Neural cell (in vitro differentiated cells): ENCODE results near the gene ALDH16A1. TPM values are rescaled to one million over a fixed set of nuclear protein-coding genes. Genes with fewer than 3 reads are reported as not detected.
A peak's percentile ranks its signal among the peaks of the same experiment; 100 is the strongest.

Source experiments
- H2AFZ ChIP-seq: fragments of 200-600, 300-800 bp; sonication (generic), shearing (Covaris generic); 2 replicates; pipeline ENCODE4 v1.6.0; 2014; ENCODE audit warnings: low read depth, mild to moderate bottlenecking, antibody characterized with exemption, low read length, moderate library complexity
- H3F3A ChIP-seq: fragments of 200-600 bp; shearing (Covaris generic); 2 replicates; pipeline ENCODE4 v1.6.1; 2016; ENCODE audit warnings: mild to moderate bottlenecking, moderate library complexity, mixed read lengths, antibody characterized with exemption, low read length; ENCODE audit not compliant: insufficient read depth, poor library complexity, severe bottlenecking
- H3K27ac ChIP-seq: fragments of 200-600, 300-800 bp; sonication (generic), shearing (Covaris generic); 2 replicates; pipeline ENCODE4 v1.5.1; 2014; ENCODE audit warnings: mild to moderate bottlenecking, low read length, moderate library complexity
- H3K27me3 ChIP-seq: fragments of 300-800, 200-600 bp; sonication (generic), shearing (Covaris generic); 2 replicates; pipeline ENCODE4 v1.6.0; 2014; ENCODE audit warnings: mild to moderate bottlenecking, low read depth, low read length, moderate library complexity; ENCODE audit not compliant: insufficient read depth
- H3K36me3 ChIP-seq: fragments of 300-800, 200-600 bp; sonication (generic), shearing (Covaris generic); 2 replicates; pipeline ENCODE4 v1.5.1; 2014; ENCODE audit warnings: mild to moderate bottlenecking, antibody characterized with exemption, low read length, moderate library complexity; ENCODE audit not compliant: insufficient read depth
- H3K4me2 ChIP-seq: fragments of 300-800, 200-600 bp; sonication (generic), shearing (Covaris generic); 2 replicates; pipeline ENCODE4 v1.6.0; 2014; ENCODE audit warnings: mild to moderate bottlenecking, low read length
- H3K4me3 ChIP-seq: fragments of 300-800, 200-600 bp; sonication (generic), shearing (Covaris generic); 2 replicates; pipeline ENCODE4 v1.5.1; 2014; ENCODE audit warnings: mild to moderate bottlenecking, low read length, moderate library complexity
- H3K79me2 ChIP-seq: fragments of 200-600 bp; shearing (Covaris generic); replicated peaks from 2 replicates; pipeline ENCODE4 v1.6.0; 2014; ENCODE audit warnings: mild to moderate bottlenecking, low read length, moderate library complexity; ENCODE audit not compliant: insufficient read depth
- H3K9ac ChIP-seq: fragments of 300-800, 200-600 bp; sonication (generic), shearing (Covaris generic); 2 replicates; pipeline ENCODE4 v1.6.1; 2016; ENCODE audit warnings: mild to moderate bottlenecking, low read length, mixed read lengths
- H3K9me2 ChIP-seq: fragments of 200-600 bp; shearing (Covaris generic); 2 replicates; pipeline ENCODE4 v1.6.1; 2016; ENCODE audit warnings: mild to moderate bottlenecking, low read length, mixed read lengths; ENCODE audit not compliant: insufficient read depth
- H3K9me3 ChIP-seq: fragments of 200-600, 300-800 bp; sonication (generic), shearing (Covaris generic); 2 replicates; pipeline ENCODE4 v1.6.1; 2016; ENCODE audit warnings: mild to moderate bottlenecking, mixed run types, low read length, moderate library complexity, mixed read lengths
- H4K20me1 ChIP-seq: fragments of 200-600 bp; shearing (Covaris generic); 2 replicates; pipeline ENCODE4 v1.6.1; 2016; ENCODE audit warnings: mild to moderate bottlenecking, mixed run types; ENCODE audit not compliant: insufficient read depth
- EP300 ChIP-seq: fragments of 450-650 bp; conservative IDR thresholded peaks from 2 replicates; pipeline ENCODE4 v1.6.1; 2014; ENCODE audit warnings: antibody characterized with exemption, mild to moderate bottlenecking, moderate library complexity; ENCODE audit not compliant: poor library complexity, severe bottlenecking
- EZH2 ChIP-seq: fragments of 200-600, 300-800 bp; shearing (Covaris generic), sonication (generic); IDR thresholded peaks from 2 replicates; pipeline ENCODE4 v1.6.1; 2014; ENCODE audit warnings: antibody characterized with exemption, low read length, borderline replicate concordance, mild to moderate bottlenecking; ENCODE audit not compliant: insufficient read depth, poor library complexity, severe bottlenecking
- POLR2AphosphoS5 ChIP-seq: IDR thresholded peaks from 2 replicates; pipeline ENCODE4 v1.6.1; 2012
- RAD21 ChIP-seq: fragments of 450-650 bp; conservative IDR thresholded peaks from 2 replicates; pipeline ENCODE4 v1.6.1; 2014; ENCODE audit warnings: antibody characterized with exemption, mild to moderate bottlenecking, moderate library complexity
- SMC3 ChIP-seq: fragments of 450-650 bp; conservative IDR thresholded peaks from 2 replicates; pipeline ENCODE4 v1.6.1; 2014; ENCODE audit warnings: antibody characterized with exemption, mild to moderate bottlenecking, moderate library complexity; ENCODE audit not compliant: poor library complexity
- polyA plus RNA-seq: library from polyadenylated mRNA; depleted of rRNA; stranded (reverse); fragments of >200 nt; gene quantifications from 2 replicates; pipeline ENCODE4 v1.2.3, GENCODE V29; 2014
- TF ChIP-seq, protein P1 (sequence below): fragments of 450-650 bp; IDR thresholded peaks from 2 replicates; pipeline ENCODE4 v1.5.1; 2014; ENCODE audit warnings: antibody characterized with exemption, mild to moderate bottlenecking, moderate library complexity; ENCODE audit not compliant: poor library complexity, severe bottlenecking
- TF ChIP-seq, protein P2 (sequence below): IDR thresholded peaks from 2 replicates; pipeline ENCODE4 v1.6.1; 2012; ENCODE audit warnings: borderline replicate concordance

The ALDH16A1 gene
- polyA plus RNA-seq, 1 donor from 2014 or later = 13.5 TPM

DNA sequence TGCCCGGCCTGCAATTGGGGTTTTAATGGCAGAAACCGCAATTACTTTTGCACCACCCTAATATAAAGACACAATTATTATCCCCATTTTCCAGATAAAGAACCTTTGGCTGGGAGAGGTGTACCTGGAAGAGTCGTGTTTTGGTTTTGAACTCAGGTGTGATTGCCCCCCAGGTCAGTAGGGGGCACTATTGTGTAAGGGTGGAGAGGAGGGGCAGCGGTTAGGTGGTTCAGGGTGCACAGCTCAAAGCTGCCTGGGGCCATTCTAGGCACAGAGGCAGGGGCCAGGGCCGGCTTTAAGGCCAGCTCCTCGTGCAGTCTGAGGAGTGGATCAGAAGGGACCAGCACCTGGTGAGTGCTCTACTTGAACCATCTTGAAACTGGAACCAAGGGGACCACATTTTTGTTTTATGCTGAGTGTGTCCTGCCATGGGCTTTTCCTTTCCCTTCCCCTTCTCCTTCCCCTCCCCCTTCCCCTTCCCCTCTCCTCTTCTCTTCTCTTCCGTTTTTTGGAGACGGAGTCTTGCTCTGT, 53.6 kb downstream of the ALDH16A1 start:
- Histone ChIP-seq H3K36me3 (no peaks in the 10 kb centered on the region), H3K9me3 (no peaks in the 10 kb centered on the region), H3K9ac (no peak overlapping the region), H3K27ac (no peak overlapping the region), H3K4me3 (no peak overlapping the region), H3K79me2 (no peaks in the 10 kb centered on the region), H4K20me1 (no peaks in the 10 kb centered on the region), H3K9me2 (no peaks in the 10 kb centered on the region), H2AFZ (no peak overlapping the region), H3K27me3 (no peaks in the 10 kb centered on the region), H3F3A (no peaks in the 10 kb centered on the region), H3K4me2 (no peak overlapping the region)
- TF ChIP-seq, protein P1, sequence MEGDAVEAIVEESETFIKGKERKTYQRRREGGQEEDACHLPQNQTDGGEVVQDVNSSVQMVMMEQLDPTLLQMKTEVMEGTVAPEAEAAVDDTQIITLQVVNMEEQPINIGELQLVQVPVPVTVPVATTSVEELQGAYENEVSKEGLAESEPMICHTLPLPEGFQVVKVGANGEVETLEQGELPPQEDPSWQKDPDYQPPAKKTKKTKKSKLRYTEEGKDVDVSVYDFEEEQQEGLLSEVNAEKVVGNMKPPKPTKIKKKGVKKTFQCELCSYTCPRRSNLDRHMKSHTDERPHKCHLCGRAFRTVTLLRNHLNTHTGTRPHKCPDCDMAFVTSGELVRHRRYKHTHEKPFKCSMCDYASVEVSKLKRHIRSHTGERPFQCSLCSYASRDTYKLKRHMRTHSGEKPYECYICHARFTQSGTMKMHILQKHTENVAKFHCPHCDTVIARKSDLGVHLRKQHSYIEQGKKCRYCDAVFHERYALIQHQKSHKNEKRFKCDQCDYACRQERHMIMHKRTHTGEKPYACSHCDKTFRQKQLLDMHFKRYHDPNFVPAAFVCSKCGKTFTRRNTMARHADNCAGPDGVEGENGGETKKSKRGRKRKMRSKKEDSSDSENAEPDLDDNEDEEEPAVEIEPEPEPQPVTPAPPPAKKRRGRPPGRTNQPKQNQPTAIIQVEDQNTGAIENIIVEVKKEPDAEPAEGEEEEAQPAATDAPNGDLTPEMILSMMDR = peak; percentile 34
- TF ChIP-seq SMC3 = no peak

DNA sequence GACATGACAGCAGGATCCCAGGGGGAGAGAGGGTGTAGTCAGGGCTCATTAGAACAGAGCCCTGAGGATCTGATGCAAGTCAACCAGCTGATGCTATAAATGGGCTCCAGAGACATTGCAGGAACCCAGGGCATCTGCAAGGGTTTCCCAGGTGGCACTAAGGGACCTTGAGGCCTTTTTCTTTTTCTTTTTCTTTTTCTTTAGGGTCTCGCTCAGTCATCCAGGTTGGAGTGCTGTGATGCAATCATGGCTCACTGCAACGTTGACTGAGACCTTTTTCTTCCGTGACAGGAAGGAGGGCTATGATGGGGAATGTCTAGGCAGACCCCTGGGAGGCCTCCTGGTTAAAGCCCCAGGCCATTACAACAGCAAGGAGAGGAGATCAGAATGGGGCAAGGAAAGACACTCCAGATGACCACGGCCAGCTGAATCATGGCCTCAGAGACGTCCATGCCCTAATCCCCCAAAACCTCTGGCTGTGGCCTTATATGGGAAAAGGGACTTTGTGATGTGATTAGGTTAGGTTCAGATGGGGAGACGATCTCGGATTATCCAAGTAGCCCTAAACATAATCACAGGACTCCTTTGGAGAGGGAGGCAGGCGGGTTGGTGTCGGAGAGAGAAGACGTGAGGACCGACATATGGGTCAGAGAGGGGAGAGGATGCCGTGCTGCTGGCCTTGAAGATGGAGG, 54.9 kb downstream of the ALDH16A1 start:
- Histone ChIP-seq H3K27me3 (no peaks in the 10 kb centered on the region), H3K36me3 (no peaks in the 10 kb centered on the region), H2AFZ (no peak overlapping the region), H4K20me1 (no peaks in the 10 kb centered on the region), H3K4me2 (no peak overlapping the region), H3K9ac (no peak overlapping the region), H3K79me2 (no peaks in the 10 kb centered on the region), H3K9me3 (no peaks in the 10 kb centered on the region), H3K9me2 (no peaks in the 10 kb centered on the region), H3K27ac (no peak overlapping the region), H3K4me3 (no peak overlapping the region), H3F3A (no peaks in the 10 kb centered on the region)
- TF ChIP-seq RAD21 (no peak), EP300 (no peak), SMC3 (no peak)
- TF ChIP-seq, protein P1 = no peak

DNA sequence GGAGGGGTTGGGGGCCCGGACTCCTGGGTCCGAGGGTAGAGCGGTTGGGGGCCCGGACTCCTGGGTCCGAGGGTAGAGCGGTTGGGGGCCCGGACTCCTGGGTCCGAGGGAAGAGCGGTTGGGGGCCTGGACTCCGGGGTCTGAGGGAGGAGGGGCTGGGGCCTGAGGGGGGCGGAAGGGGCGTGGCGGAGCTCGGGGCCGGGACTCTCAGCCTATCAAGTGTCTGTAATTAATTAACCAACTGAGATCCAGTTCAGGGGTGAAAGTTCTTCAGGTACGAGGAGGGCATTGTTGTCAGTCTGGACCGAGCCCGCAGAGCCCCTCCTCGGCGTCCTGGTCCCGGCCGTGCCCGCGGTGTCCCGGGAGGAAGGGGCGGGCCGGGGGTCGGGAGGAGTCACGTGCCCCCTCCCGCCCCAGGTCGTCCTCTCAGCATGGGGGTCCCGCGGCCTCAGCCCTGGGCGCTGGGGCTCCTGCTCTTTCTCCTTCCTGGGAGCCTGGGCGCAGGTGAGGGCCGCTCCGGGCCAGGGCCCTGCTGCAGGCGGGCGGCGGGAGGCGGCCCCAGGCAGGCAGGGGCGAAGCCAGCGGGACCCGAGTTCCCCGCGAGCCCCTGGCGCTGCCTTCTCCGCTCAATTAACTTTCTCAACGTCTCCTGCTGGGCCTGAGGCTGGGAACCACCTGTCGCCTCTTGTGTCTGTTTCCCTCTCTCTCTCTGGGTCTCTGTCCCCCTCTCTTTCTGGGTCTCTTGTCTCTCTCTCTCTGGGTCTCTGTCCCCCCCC, 60.1 kb downstream of the ALDH16A1 start:
- H3K9me3 ChIP-seq = no peaks in the 10 kb centered on the region
- H3K27me3 ChIP-seq = no peaks in the 10 kb centered on the region
- H3K79me2 ChIP-seq = no peaks in the 10 kb centered on the region
- no peaks in the 10 kb centered on the region for H3K36me3 ChIP-seq
- H4K20me1 ChIP-seq = no peaks in the 10 kb centered on the region
- H3K9me2 ChIP-seq = no peaks in the 10 kb centered on the region
- H3K9ac ChIP-seq = no peak overlapping the region
- H3F3A ChIP-seq = no peaks in the 10 kb centered on the region
- no peak for TF ChIP-seq EZH2
- TF ChIP-seq, protein P2, sequence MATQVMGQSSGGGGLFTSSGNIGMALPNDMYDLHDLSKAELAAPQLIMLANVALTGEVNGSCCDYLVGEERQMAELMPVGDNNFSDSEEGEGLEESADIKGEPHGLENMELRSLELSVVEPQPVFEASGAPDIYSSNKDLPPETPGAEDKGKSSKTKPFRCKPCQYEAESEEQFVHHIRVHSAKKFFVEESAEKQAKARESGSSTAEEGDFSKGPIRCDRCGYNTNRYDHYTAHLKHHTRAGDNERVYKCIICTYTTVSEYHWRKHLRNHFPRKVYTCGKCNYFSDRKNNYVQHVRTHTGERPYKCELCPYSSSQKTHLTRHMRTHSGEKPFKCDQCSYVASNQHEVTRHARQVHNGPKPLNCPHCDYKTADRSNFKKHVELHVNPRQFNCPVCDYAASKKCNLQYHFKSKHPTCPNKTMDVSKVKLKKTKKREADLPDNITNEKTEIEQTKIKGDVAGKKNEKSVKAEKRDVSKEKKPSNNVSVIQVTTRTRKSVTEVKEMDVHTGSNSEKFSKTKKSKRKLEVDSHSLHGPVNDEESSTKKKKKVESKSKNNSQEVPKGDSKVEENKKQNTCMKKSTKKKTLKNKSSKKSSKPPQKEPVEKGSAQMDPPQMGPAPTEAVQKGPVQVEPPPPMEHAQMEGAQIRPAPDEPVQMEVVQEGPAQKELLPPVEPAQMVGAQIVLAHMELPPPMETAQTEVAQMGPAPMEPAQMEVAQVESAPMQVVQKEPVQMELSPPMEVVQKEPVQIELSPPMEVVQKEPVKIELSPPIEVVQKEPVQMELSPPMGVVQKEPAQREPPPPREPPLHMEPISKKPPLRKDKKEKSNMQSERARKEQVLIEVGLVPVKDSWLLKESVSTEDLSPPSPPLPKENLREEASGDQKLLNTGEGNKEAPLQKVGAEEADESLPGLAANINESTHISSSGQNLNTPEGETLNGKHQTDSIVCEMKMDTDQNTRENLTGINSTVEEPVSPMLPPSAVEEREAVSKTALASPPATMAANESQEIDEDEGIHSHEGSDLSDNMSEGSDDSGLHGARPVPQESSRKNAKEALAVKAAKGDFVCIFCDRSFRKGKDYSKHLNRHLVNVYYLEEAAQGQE = no peak
- TF ChIP-seq POLR2AphosphoS5 = no peak
- TF ChIP-seq RAD21 = no peak
- no peak overlapping the region for H3K4me2 ChIP-seq
- no peak overlapping the region for H3K27ac ChIP-seq
- H3K4me3 ChIP-seq = peak overlapping the region; percentile 53
- no peak overlapping the region for H2AFZ ChIP-seq
